Measurements from ENCODE around the gene HOXA2. TPM values are rescaled to one million over a fixed set of nuclear protein-coding genes. Genes with fewer than 3 reads are reported as not detected.
A peak's percentile ranks its signal among the peaks of the same experiment; 100 is the strongest.

Gene HOXA2
- total RNA-seq, 1 donor from 2014 or later = 1.1 TPM

GRCh38 chr7:27100694-27101170 lies 1.8 kb downstream of the HOXA2 start:
- TF ChIP-seq CTCF (IDR thresholded peaks at IDR 0.05; ENCODE audit: unreplicated experiment) = no peak
- peak overlapping the region; percentile 76 for H3K27ac Mint-ChIP-seq (ENCODE audit: unreplicated experiment)

GRCh38 chr7:27099453-27100370 lies 2.8 kb downstream of the HOXA2 start:
- DNase-seq (ENCODE audit: low spot score) = no peak
- Mint-ChIP-seq H3K27ac (ENCODE audit: unreplicated experiment) (no peak overlapping the region), H3K4me3 (ENCODE audit: unreplicated experiment) (peak overlapping the region; percentile 88), H3K36me3 (ENCODE audit: low read depth, unreplicated experiment) (peaks cover 16% of the 10 kb centered on the region), H3K27me3 (ENCODE audit: unreplicated experiment) (peaks cover 50% of the 10 kb centered on the region), H3K9me3 (ENCODE audit: unreplicated experiment) (no peaks in the 10 kb centered on the region), H3K4me1 (ENCODE audit: unreplicated experiment) (peaks cover 58% of the 10 kb centered on the region)
- TF ChIP-seq CTCF (IDR thresholded peaks at IDR 0.05; ENCODE audit: unreplicated experiment) = no peak

More at GRCh38 chr7:27100694-27101170, 1.8 kb downstream of the HOXA2 start:
- peaks cover 47% of the 10 kb centered on the region for H3K27me3 Mint-ChIP-seq (ENCODE audit: unreplicated experiment)
- H3K9me3 Mint-ChIP-seq (ENCODE audit: unreplicated experiment) = no peaks in the 10 kb centered on the region
- peak overlapping the region; percentile 83 for H3K4me3 Mint-ChIP-seq (ENCODE audit: unreplicated experiment)
- peaks cover 16% of the 10 kb centered on the region for H3K36me3 Mint-ChIP-seq (ENCODE audit: low read depth, unreplicated experiment)
- DNase-seq (ENCODE audit: low spot score) = no peak
- H3K4me1 Mint-ChIP-seq (ENCODE audit: unreplicated experiment) = peaks cover 53% of the 10 kb centered on the region

GRCh38 chr7:27098578-27099451 lies 3.7 kb downstream of the HOXA2 start:
- Mint-ChIP-seq H3K27me3 (ENCODE audit: unreplicated experiment) (peaks cover 53% of the 10 kb centered on the region), H3K4me3 (ENCODE audit: unreplicated experiment) (peak overlapping the region; percentile 88), H3K36me3 (ENCODE audit: low read depth, unreplicated experiment) (peaks cover 16% of the 10 kb centered on the region), H3K27ac (ENCODE audit: unreplicated experiment) (no peak overlapping the region), H3K9me3 (ENCODE audit: unreplicated experiment) (no peaks in the 10 kb centered on the region), H3K4me1 (ENCODE audit: unreplicated experiment) (peaks cover 62% of the 10 kb centered on the region)
- no peak for DNase-seq (ENCODE audit: low spot score)
- no peak for TF ChIP-seq CTCF (IDR thresholded peaks at IDR 0.05; ENCODE audit: unreplicated experiment)

GRCh38 chr7:27097686-27098577 lies 4.6 kb downstream of the HOXA2 start:
- peaks cover 55% of the 10 kb centered on the region for H3K27me3 Mint-ChIP-seq (ENCODE audit: unreplicated experiment)
- H3K4me3 Mint-ChIP-seq (ENCODE audit: unreplicated experiment) = peak overlapping the region; percentile 88
- H3K27ac Mint-ChIP-seq (ENCODE audit: unreplicated experiment) = peak overlapping the region; percentile 75
- TF ChIP-seq CTCF (IDR thresholded peaks at IDR 0.05; ENCODE audit: unreplicated experiment) = no peak
- no peak for DNase-seq (ENCODE audit: low spot score)
- peaks cover 16% of the 10 kb centered on the region for H3K36me3 Mint-ChIP-seq (ENCODE audit: low read depth, unreplicated experiment)
- peaks cover 60% of the 10 kb centered on the region for H3K4me1 Mint-ChIP-seq (ENCODE audit: unreplicated experiment)
- no peaks in the 10 kb centered on the region for H3K9me3 Mint-ChIP-seq (ENCODE audit: unreplicated experiment)
